ENCODE results near the gene RNU1-2.
"Not testable (repeated sequence)": the region's sequence is repeated elsewhere in the genome, so short reads cannot be mapped to it uniquely, and the experiment has no call there.

Gene RNU1-2

GRCh38 chr1:16888860-16889816, 6.6 kb upstream of the RNU1-2 start:
- no peak for DNase-seq

GRCh38 chr1:16890539-16891021, 5.2 kb upstream of the RNU1-2 start:
- not testable (repeated sequence) for DNase-seq

GRCh38 chr1:16891057-16891456, 4.7 kb upstream of the RNU1-2 start:
- not testable (repeated sequence) for DNase-seq

GRCh38 chr1:16892978-16893525, 2.7 kb upstream of the RNU1-2 start:
- not testable (repeated sequence) for DNase-seq

GRCh38 chr1:16893796-16894195, 2.0 kb upstream of the RNU1-2 start:
- DNase-seq, result not testable (repeated sequence)

GRCh38 chr1:16894338-16894737, 1.4 kb upstream of the RNU1-2 start:
- DNase-seq, result not testable (repeated sequence)

GRCh38 chr1:16895233-16895597, 565 bp upstream of the RNU1-2 start:
- DNase-seq, result not testable (repeated sequence)

GRCh38 chr1:16896316-16897055, 706 bp downstream of the RNU1-2 start:
- peak; percentile 72 for DNase-seq

GRCh38 chr1:16897653-16898052, 1.9 kb downstream of the RNU1-2 start:
- not testable (repeated sequence) for DNase-seq

- DNase-seq, result not testable (repeated sequence)
Observed at GRCh38 chr1:16898298-16898697, 2.5 kb downstream of the RNU1-2 start.

GRCh38 chr1:16899020-16899419, 3.2 kb downstream of the RNU1-2 start:
- DNase-seq, result not testable (repeated sequence)

- no peak for DNase-seq
Observed at GRCh38 chr1:16900751-16901150, 5.0 kb downstream of the RNU1-2 start.

GRCh38 chr1:16901371-16901770, 5.6 kb downstream of the RNU1-2 start:
- not testable (repeated sequence) for DNase-seq

- DNase-seq, result no peak
Observed at GRCh38 chr1:16903054-16903453, 7.3 kb downstream of the RNU1-2 start.

- no peak for DNase-seq
Observed at GRCh38 chr1:16903458-16903796, 7.6 kb downstream of the RNU1-2 start.

- DNase-seq, result peak; percentile 92
Observed at GRCh38 chr1:16904560-16905109, 8.9 kb downstream of the RNU1-2 start.

GRCh38 chr1:16905110-16905867, 9.5 kb downstream of the RNU1-2 start:
- DNase-seq, result peak; percentile 46

- no peak for DNase-seq
Observed at GRCh38 chr1:16905868-16906702, 10.3 kb downstream of the RNU1-2 start.

GRCh38 chr1:16906873-16907272, 11.1 kb downstream of the RNU1-2 start:
- DNase-seq, result no peak

- no peak for DNase-seq
Observed at GRCh38 chr1:16907870-16908758, 12.3 kb downstream of the RNU1-2 start.
